SK-MEL-5 (cell line): ENCODE measurements around the gene KRTAP21-3. TPM values are rescaled to one million over a fixed set of nuclear protein-coding genes. Genes with fewer than 3 reads are reported as not detected.
"Not testable (repeated sequence)": the region's sequence is repeated elsewhere in the genome, so short reads cannot be mapped to it uniquely, and the experiment has no call there.

ENCODE experiments used
- DNase-seq: peaks from one replicate; pipeline ENCODE4 v3.0.0-alpha.2; 2016; ENCODE audit warnings: low read depth, low spot score
- in situ Hi-C: cut with HindIII; loops from 2 replicates; pipeline ENCODE4 v1.10.0; 2016; ENCODE audit warnings: low sequenced_read_pairs, high pct_unique_total_duplicates, low pct_unique_long_range_greater_than_20kb
- polyA plus RNA-seq, 2 experiments: library from polyadenylated mRNA; depleted of rRNA; stranded (reverse); fragments of >200 nt; gene quantifications; 2 replicates each; pipeline ENCODE4 v1.2.3, GENCODE V29; 2015
- total RNA-seq: library from RNA; depleted of rRNA; stranded (reverse); fragments of >200 nt; shearing (Covaris generic); gene quantifications from 2 replicates; pipeline ENCODE4 v1.2.3, GENCODE V29; 2014; rRNA removed

Gene KRTAP21-3
- not detected in 2 replicates for total RNA-seq
- polyA plus RNA-seq (2015; cell fraction: cytosol; rRNA removed), result not detected in 2 replicates
- not detected in 2 replicates for polyA plus RNA-seq (2015; cell fraction: nucleus; rRNA removed)

- peak; percentile 8 for DNase-seq
- in situ Hi-C loops, result no loop called here
Measured at GRCh38 chr21:30718239-30718909, at the start of gene KRTAP21-3. Gene KRTAP21-3, minus strand, starts transcription at chr21:30718777. Its CDS starts 18 bp downstream, at chr21:30718759.

- in situ Hi-C loops, result no loop called here
- no peak for DNase-seq
Measured at GRCh38 chr21:30760776-30761175, 42.2 kb upstream of the KRTAP21-3 start.

GRCh38 chr21:30758306-30758705, 39.7 kb upstream of the KRTAP21-3 start:
- in situ Hi-C loops, result no loop called here
- no peak for DNase-seq

GRCh38 chr21:30755328-30755727, 36.8 kb upstream of the KRTAP21-3 start, which contains the start of gene KRTAP21-1:
Gene KRTAP21-1, minus strand, starts transcription at chr21:30755428. Its CDS starts 50 bp downstream, at chr21:30755378.
- DNase-seq, in situ Hi-C loops: not testable (repeated sequence)

- no peak for DNase-seq
- in situ Hi-C loops, result no loop called here
Measured at GRCh38 chr21:30747159-30747558, 28.6 kb upstream of the KRTAP21-3 start, which contains the start of gene KRTAP21-2. Gene KRTAP21-2, minus strand, starts transcription at chr21:30747259. Its CDS starts 57 bp downstream, at chr21:30747202.

- in situ Hi-C loops, result no loop called here
- no peak for DNase-seq
Measured at GRCh38 chr21:30740462-30740861, 21.9 kb upstream of the KRTAP21-3 start.

GRCh38 chr21:30733026-30733425, 14.4 kb upstream of the KRTAP21-3 start:
- in situ Hi-C loops, result no loop called here

GRCh38 chr21:30726726-30727125, 8.1 kb upstream of the KRTAP21-3 start:
- no peak for DNase-seq

More at GRCh38 chr21:30733026-30733425, 14.4 kb upstream of the KRTAP21-3 start:
- peak; percentile 52 for DNase-seq

GRCh38 chr21:30719401-30719800, 824 bp upstream of the KRTAP21-3 start:
- DNase-seq, result no peak

More at GRCh38 chr21:30726726-30727125, 8.1 kb upstream of the KRTAP21-3 start:
- in situ Hi-C loops, result no loop called here

GRCh38 chr21:30717105-30717504, 1.5 kb downstream of the KRTAP21-3 start:
- in situ Hi-C loops, result no loop called here
- peak; percentile 1 for DNase-seq

More at GRCh38 chr21:30719401-30719800, 824 bp upstream of the KRTAP21-3 start:
- in situ Hi-C loops, result no loop called here

- in situ Hi-C loops, result no loop called here
Measured at GRCh38 chr21:30714946-30715345, 3.6 kb downstream of the KRTAP21-3 start.

GRCh38 chr21:30714456-30714855, 4.1 kb downstream of the KRTAP21-3 start:
- in situ Hi-C loops, result no loop called here
- no peak for DNase-seq

More at GRCh38 chr21:30714946-30715345, 3.6 kb downstream of the KRTAP21-3 start:
- DNase-seq, result no peak

- in situ Hi-C loops, result no loop called here
- DNase-seq, result no peak
Measured at GRCh38 chr21:30713766-30714165, 4.8 kb downstream of the KRTAP21-3 start.

- in situ Hi-C loops, result no loop called here
- DNase-seq, result peak; percentile 5
Measured at GRCh38 chr21:30710499-30710898, 8.1 kb downstream of the KRTAP21-3 start.

GRCh38 chr21:30707409-30707808, 11.2 kb downstream of the KRTAP21-3 start:
- DNase-seq, result no peak
- in situ Hi-C loops, result no loop called here

GRCh38 chr21:30695956-30696355, 22.6 kb downstream of the KRTAP21-3 start:
- in situ Hi-C loops, result no loop called here
- no peak for DNase-seq

- DNase-seq, result no peak
- in situ Hi-C loops, result no loop called here
Measured at GRCh38 chr21:30689822-30690221, 28.8 kb downstream of the KRTAP21-3 start.

GRCh38 chr21:30684506-30684905, 34.1 kb downstream of the KRTAP21-3 start:
- in situ Hi-C loops, result no loop called here
- DNase-seq, result no peak

GRCh38 chr21:30680586-30680985, 38.0 kb downstream of the KRTAP21-3 start:
- in situ Hi-C loops, result no loop called here
- peak; percentile 90 for DNase-seq
